A204.1 (cell line): ENCODE measurements around the gene ACADS.
A peak's percentile ranks its signal among the peaks of the same experiment; 100 is the strongest.

Experiments used
- FAIRE-seq: peaks from 2 replicates; lab custom pipeline; 2012; peaks lifted over from hg19 to GRCh38; lab: Jason Lieb, UNC

ACADS gene

DNA sequence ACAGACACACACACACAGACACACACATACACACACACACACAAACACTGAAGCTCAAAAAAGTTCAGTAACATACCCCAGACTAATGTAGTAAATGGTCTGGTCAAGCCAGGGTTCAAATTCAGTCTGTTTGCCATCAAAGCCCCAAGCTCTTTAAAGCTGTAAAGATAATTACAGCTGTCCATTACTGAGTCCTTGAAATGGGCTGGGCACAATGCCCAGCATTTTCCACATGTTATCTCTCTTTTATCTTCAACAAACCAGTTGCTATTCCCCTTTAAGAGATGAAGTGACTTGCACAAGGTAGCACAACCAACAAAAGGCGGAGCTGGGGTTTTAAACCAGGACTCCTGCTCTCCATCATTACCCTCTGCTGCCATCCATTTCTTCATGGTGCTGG is 23.0 kb upstream of the ACADS start:
- no peak for FAIRE-seq

GRCh38 chr12:120703311-120703942 is 22.2 kb upstream of the ACADS start:
- no peak for FAIRE-seq

DNA sequence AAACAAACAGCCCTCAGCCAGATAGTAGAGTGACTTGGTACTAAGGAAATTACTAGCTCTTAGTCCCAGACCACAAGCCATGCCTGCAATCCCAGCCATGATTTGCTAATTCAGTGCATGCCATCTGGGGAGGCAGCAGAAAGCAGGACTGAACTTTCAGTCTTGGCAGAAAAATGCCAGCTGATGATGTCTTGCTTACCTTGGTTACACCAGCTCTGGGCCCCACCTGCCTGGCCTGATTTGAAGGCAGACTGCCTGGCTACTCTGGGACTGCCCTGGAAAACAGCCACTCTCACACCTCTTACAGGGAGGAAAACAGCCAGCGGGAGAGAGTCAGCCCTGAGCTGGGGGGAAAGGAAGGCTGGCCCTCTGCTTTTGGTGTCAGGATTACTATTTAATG is 20.0 kb upstream of the ACADS start:
- FAIRE-seq: no peak

- no peak for FAIRE-seq
These were observed 19.6 kb upstream of the ACADS start for GRCh38 chr12:120706029-120706428.

DNA sequence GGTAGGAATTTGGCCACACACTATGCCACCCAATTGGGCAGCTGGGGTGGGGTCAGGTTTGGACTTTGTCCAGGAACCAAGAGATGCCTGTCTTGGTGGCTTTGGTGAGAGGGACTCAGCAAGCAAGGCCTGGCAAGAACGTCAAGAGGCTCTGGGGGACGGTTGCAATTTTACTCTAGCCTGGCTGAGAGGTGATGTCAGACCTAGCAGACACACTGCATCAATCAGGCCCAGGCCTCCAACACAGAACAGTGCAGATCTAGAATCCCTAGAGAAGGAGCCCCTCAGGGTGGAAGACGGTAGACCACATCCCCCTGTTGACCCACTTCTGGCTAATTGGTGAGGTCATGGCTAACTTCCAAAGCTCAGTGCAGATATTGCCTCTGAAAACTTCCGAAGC is 17.0 kb upstream of the ACADS start:
- FAIRE-seq: no peak

DNA sequence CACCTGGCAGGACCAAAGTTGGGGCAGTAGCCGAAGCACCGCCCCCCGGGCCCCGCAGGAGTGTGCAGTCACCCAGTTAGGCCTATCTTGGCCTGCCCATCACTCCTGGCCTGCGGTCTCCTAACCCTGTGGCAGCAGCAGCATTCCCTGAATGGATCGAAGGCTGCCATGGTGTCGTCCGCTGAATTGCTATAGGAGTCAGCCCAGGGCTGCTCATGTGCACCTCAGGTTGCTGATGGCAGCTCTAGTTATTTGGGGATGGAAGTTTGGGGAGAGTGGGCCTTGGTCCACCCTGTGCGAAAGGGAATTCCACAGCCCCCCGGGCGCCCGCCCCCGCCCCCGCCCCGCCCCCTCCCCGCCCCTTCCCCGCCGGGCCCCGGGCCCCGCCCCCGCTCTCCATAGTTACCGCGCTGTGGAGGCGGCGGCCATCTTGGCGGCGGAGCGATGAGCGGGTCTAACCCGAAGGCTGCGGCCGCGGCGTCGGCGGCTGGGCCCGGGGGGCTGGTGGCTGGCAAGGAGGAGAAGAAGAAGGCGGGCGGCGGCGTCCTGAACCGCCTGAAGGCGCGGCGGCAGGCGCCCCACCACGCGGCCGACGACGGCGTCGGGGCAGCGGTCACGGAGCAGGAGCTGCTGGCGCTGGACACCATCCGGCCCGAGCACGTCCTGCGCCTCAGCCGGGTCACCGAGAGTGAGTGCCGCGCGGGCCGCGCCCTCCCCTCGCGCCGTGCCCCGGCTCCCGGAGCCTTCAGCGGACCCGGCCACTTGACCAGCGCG is 15.4 kb upstream of the ACADS start, which contains the start of gene UNC119B:
TSS of gene UNC119B (plus strand) at position 428 of the 774 bp plus-strand sequence. CDS start at position 445, 17 bp downstream.
- no peak for FAIRE-seq

DNA sequence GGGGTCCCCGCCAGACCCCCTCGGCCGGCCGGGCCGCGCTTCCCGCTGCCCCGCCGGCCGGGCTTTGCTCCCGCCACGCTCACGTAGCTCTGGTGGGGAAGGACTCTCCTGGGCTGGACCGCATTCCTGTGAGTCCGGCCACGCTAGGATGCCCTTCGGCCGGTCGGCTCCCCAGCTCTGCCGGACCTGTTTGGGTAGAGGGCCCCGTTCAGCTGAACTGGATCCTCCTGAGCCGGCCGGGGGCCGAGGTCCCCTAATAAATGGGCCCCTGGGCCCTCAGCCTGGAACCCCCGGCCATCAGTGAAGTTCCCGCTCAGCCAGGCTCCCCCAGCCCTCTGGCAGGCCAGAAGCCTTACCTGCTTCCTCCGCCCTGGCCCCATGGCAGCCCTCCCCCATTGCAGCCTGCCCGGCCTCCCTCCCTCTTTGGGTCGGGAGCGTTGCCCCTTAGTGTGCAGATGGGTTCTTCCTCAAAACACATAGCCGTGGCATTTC is 14.8 kb upstream of the ACADS start:
- FAIRE-seq: no peak

- FAIRE-seq: no peak
These were observed 14.2 kb upstream of the ACADS start for GRCh38 chr12:120711411-120711810.

DNA sequence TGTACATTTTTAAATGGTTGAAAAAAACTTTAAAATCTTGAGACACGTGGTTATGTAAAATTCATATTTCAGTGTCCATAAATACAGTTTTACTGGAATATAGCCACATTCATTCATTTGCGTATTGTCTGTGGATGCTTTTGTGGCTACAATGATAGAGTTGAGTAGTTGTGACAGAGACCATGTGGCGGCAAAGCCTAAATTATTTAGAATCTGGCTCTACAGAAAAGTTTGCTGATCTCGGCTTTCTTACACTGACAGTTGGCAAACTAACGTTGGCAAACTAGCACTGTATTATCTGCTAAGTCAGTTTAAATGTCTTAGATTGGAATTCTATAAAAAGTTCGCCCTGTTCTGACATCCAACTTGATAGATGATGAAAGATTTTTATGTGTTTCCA is 13.0 kb upstream of the ACADS start:
- no peak for FAIRE-seq

GRCh38 chr12:120713861-120714482 is 11.7 kb upstream of the ACADS start:
- FAIRE-seq: peak; percentile 83

GRCh38 chr12:120718055-120718454 is 7.6 kb upstream of the ACADS start:
- no peak for FAIRE-seq

- FAIRE-seq: no peak
These were observed 6.6 kb upstream of the ACADS start for GRCh38 chr12:120719072-120719471.

DNA sequence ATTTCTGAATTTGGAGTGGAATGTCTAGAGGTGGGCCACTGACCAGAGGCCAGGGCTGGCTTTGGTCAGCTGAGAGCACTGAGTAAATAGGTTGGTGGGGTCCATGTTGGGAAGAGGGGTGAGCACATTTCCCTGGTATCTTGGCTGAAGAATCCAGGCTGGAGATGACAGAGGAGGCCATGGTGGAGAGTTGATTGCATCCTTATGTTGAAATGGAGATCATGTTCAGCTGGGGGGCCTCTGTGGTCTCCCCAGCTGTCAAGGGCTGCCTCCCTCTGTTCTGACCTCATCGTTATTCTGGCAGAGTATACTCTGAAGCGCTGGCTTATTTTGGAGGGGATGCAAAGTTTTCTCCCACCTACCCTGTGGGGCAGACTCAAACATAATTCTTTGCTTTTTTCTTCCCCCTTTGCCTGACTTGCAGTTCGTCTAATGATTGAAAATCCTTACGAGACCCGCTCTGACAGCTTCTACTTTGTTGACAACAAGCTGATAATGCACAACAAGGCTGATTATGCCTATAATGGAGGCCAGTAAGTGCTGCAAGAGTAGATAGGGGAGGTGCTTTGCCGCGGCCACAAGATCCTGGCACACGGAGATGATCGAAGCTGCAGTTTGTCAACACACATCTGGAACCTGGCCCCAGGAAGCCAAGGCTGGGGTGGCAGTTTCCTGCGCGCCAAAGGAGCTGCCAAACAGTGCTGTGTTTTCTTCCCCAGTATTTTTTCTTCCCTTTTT is 6.0 kb upstream of the ACADS start:
- no peak for FAIRE-seq

DNA sequence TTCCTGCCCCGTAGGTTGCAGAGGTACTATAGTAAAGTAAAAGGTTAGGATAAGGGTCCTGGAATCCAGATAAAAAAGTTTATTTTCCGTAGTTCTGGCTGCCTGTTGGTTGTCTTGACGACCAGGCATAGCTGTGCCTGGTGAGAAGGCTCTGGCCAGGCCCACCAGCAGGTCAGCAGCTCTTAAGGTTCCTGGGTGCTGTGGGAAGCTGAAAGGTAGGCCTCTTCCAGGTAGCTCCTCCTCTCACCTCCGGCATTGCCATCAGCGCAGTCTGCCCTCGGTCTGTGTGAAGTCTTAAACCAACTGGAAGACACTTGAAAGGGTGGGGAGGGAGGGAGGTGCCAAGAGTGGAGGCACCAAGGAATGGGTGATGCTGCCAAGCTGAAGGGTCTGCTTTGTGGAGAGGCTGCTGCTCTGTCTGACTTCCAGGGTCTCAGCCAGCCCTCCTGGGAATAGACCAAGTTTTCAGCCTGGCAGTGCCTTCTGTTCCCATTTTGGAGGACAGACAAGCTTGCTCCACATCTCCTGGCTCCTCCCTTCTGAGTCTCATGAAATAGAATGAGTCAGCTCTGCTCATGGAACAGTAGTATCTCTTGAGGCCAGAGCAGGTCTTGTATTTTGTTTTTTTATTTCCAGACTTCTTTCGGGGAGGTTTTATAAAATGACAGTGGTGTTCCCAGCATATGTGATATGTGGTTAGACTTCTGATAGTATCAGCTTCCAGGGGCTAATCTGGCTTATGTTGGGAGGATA is 5.2 kb upstream of the ACADS start:
- FAIRE-seq: no peak

GRCh38 chr12:120720987-120721801 is 4.4 kb upstream of the ACADS start:
- FAIRE-seq: no peak

GRCh38 chr12:120721866-120722265 is 3.8 kb upstream of the ACADS start:
- FAIRE-seq: no peak

DNA sequence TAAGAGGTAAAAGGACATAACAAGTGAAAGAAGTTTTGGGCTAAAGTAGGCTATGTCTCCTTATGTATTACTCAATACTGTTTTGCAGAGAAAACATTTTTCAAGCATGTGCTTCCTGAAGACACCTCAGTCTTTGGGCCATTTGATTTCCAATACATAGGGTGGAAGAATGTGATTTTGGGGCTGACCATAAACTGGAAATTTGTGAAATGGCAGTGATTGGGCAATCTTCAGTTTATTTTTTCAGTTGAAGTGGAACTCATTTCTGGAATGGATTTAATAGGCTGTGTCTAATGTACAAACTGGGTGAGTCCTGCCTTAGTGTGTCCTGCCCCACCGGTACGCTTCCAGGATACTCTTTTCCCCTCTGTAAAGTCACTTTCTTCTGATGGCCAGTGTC is 2.8 kb upstream of the ACADS start:
- no peak for FAIRE-seq

GRCh38 chr12:120724720-120725119 is 906 bp upstream of the ACADS start:
- no peak for FAIRE-seq

DNA sequence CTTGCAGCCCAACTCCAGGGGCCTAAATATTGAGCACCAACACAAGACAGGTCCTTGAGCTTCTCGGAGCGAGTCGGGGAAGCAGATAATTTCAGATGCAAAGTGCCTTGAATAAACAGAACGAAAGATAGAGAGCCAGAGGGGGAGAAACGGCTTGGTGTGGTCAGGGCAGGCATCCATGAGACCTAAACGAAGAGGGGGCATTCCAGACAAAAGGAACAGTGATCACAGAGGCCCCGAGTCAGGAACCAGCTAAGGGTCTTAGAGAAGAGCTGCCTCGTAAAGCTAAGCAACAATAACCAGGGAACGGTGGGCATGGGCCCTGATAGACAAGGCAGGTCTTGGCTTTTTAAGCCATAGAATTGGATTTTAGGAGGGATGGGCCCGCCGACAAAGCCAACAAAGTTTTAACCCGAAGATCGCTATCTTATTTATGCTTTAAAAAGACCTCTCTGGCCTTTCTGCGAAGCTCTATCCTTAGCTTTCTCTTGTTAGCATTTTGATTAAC is 421 bp upstream of the ACADS start:
- no peak for FAIRE-seq

- no peak for FAIRE-seq
These were observed 826 bp downstream of the ACADS start for GRCh38 chr12:120726510-120726793.

DNA sequence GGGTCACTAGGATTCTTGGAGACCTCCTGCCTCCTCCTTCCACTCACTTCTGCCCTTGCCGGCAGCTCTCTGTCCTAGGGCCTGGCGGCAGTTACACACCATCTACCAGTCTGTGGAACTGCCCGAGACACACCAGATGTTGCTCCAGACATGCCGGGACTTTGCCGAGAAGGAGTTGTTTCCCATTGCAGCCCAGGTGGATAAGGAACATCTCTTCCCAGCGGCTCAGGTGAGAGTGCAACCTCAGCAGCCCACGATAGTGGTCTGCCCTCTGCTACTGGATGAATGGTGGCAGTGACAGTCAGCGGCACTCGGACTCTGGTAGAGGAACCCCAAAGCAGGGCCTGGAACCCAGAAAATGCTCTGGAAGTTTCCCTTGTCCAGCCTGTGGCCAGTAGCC is 1.3 kb downstream of the ACADS start:
- no peak for FAIRE-seq
